Activated T-cell treated with anti-CD3 and anti-CD28 coated beads, Interleukin-2, amount 50 U/mL, for 24 hours (primary cell): Measurements from ENCODE around the gene OR5V1.
"Not testable (repeated sequence)": the region's sequence is repeated elsewhere in the genome, so short reads cannot be mapped to it uniquely, and the experiment has no call there.

Experiments
- DNase-seq: peaks from one replicate; pipeline ENCODE4 v3.0.0-alpha.2; 2020
- H3K27ac Mint-ChIP-seq: 2 replicates; pipeline ENCODE4 v1.8.0; 2020; ENCODE audit warnings: mild to moderate bottlenecking, mixed read lengths
- H3K27me3 Mint-ChIP-seq: 2 replicates; pipeline ENCODE4 v1.8.0; 2020; ENCODE audit warnings: mixed read lengths
- H3K36me3 Mint-ChIP-seq: 2 replicates; pipeline ENCODE4 v1.8.0; 2020; ENCODE audit warnings: low read depth, mixed read lengths
- H3K4me1 Mint-ChIP-seq: 2 replicates; pipeline ENCODE4 v1.8.0; 2020; ENCODE audit warnings: low read depth, mixed read lengths
- H3K4me3 Mint-ChIP-seq: 2 replicates; pipeline ENCODE4 v1.8.0; 2020; ENCODE audit warnings: mild to moderate bottlenecking, moderate library complexity, mixed read lengths
- H3K9me3 Mint-ChIP-seq: 2 replicates; pipeline ENCODE4 v1.8.0; 2020; ENCODE audit warnings: mixed read lengths

The OR5V1 gene

GRCh38 chr6:29368765-29369164 lies at the start of gene OR5V1:
TSS of gene OR5V1 (minus strand) at chr6:29368865. CDS start at chr6:29356195, 12,670 bp downstream.
- no peaks in the 10 kb centered on the region for H3K36me3 Mint-ChIP-seq
- H3K27me3 Mint-ChIP-seq, result peaks cover 37% of the 10 kb centered on the region
- H3K27ac Mint-ChIP-seq, result no peak within 1 kb of the TSS
- no peak for DNase-seq
- H3K4me1 Mint-ChIP-seq, result no peaks in the 10 kb centered on the region
- H3K4me3 Mint-ChIP-seq, result no peak within 1 kb of the TSS
- no peaks in the 10 kb centered on the region for H3K9me3 Mint-ChIP-seq

GRCh38 chr6:29414588-29414987 lies 45.9 kb upstream of the OR5V1 start, which contains the start of gene OR12D1:
TSS of gene OR12D1 (plus strand) at chr6:29414928.
- H3K4me1 Mint-ChIP-seq, result no peaks in the 10 kb centered on the region
- peaks cover 22% of the 10 kb centered on the region for H3K9me3 Mint-ChIP-seq
- no peak within 1 kb of the TSS for H3K27ac Mint-ChIP-seq
- no peak within 1 kb of the TSS for H3K4me3 Mint-ChIP-seq
- H3K27me3 Mint-ChIP-seq, result peaks cover 69% of the 10 kb centered on the region
- H3K36me3 Mint-ChIP-seq, result no peaks in the 10 kb centered on the region
- no peak for DNase-seq

- Mint-ChIP-seq H3K4me1 (no peaks in the 10 kb centered on the region), H3K9me3 (peaks cover 2% of the 10 kb centered on the region), H3K4me3 (no peak overlapping the region), H3K27ac (no peak overlapping the region), H3K36me3 (no peaks in the 10 kb centered on the region), H3K27me3 (peaks cover 70% of the 10 kb centered on the region)
- DNase-seq, result no peak
Observed at GRCh38 chr6:29403801-29404200, 35.1 kb upstream of the OR5V1 start.

GRCh38 chr6:29399525-29399924 lies 30.9 kb upstream of the OR5V1 start:
- Mint-ChIP-seq H3K4me1 (no peaks in the 10 kb centered on the region), H3K4me3 (no peak overlapping the region), H3K27ac (no peak overlapping the region), H3K36me3 (no peaks in the 10 kb centered on the region), H3K9me3 (no peaks in the 10 kb centered on the region), H3K27me3 (peaks cover 68% of the 10 kb centered on the region)
- no peak for DNase-seq

GRCh38 chr6:29395331-29395730 lies 26.7 kb upstream of the OR5V1 start, which contains the start of gene OR12D2:
TSS of gene OR12D2 (plus strand) at chr6:29395631. CDS start at chr6:29396700, 1,069 bp downstream.
- H3K27ac Mint-ChIP-seq, result no peak within 1 kb of the TSS
- peaks cover 66% of the 10 kb centered on the region for H3K27me3 Mint-ChIP-seq
- DNase-seq, result no peak
- no peaks in the 10 kb centered on the region for H3K9me3 Mint-ChIP-seq
- H3K4me1 Mint-ChIP-seq, result no peaks in the 10 kb centered on the region
- no peaks in the 10 kb centered on the region for H3K36me3 Mint-ChIP-seq
- no peak within 1 kb of the TSS for H3K4me3 Mint-ChIP-seq

GRCh38 chr6:29388533-29388932 lies 19.9 kb upstream of the OR5V1 start:
- no peaks in the 10 kb centered on the region for H3K36me3 Mint-ChIP-seq
- H3K4me1 Mint-ChIP-seq, result no peaks in the 10 kb centered on the region
- H3K9me3 Mint-ChIP-seq, result no peaks in the 10 kb centered on the region
- H3K27me3 Mint-ChIP-seq, result peaks cover 41% of the 10 kb centered on the region
- DNase-seq, result no peak
- H3K4me3 Mint-ChIP-seq, result no peak overlapping the region
- H3K27ac Mint-ChIP-seq, result no peak overlapping the region

GRCh38 chr6:29376003-29376402 lies 7.3 kb upstream of the OR5V1 start:
- no peaks in the 10 kb centered on the region for H3K9me3 Mint-ChIP-seq
- DNase-seq, result no peak
- H3K36me3 Mint-ChIP-seq, result no peaks in the 10 kb centered on the region
- H3K27ac Mint-ChIP-seq, result no peak overlapping the region
- no peaks in the 10 kb centered on the region for H3K4me1 Mint-ChIP-seq
- H3K27me3 Mint-ChIP-seq, result peaks cover 35% of the 10 kb centered on the region
- no peak overlapping the region for H3K4me3 Mint-ChIP-seq

GRCh38 chr6:29375191-29375590 lies 6.5 kb upstream of the OR5V1 start, which contains the start of gene OR12D3:
TSS of gene OR12D3 (minus strand) at chr6:29375291. CDS start at chr6:29375287, 4 bp downstream.
- no peaks in the 10 kb centered on the region for H3K4me1 Mint-ChIP-seq
- DNase-seq, result no peak
- no peaks in the 10 kb centered on the region for H3K9me3 Mint-ChIP-seq
- H3K27me3 Mint-ChIP-seq, result peaks cover 39% of the 10 kb centered on the region
- H3K27ac Mint-ChIP-seq, result no peak within 1 kb of the TSS
- H3K4me3 Mint-ChIP-seq, result no peak within 1 kb of the TSS
- no peaks in the 10 kb centered on the region for H3K36me3 Mint-ChIP-seq

- no peak overlapping the region for H3K4me3 Mint-ChIP-seq
- H3K27me3 Mint-ChIP-seq, result peaks cover 74% of the 10 kb centered on the region
- DNase-seq, result no peak
- no peaks in the 10 kb centered on the region for H3K4me1 Mint-ChIP-seq
- H3K36me3 Mint-ChIP-seq, result no peaks in the 10 kb centered on the region
- no peak overlapping the region for H3K27ac Mint-ChIP-seq
- H3K9me3 Mint-ChIP-seq, result no peaks in the 10 kb centered on the region
Observed at GRCh38 chr6:29355603-29356002, 13.1 kb downstream of the OR5V1 start.

- Mint-ChIP-seq H3K27ac (no peak overlapping the region), H3K36me3 (no peaks in the 10 kb centered on the region), H3K27me3 (peaks cover 70% of the 10 kb centered on the region), H3K4me1 (no peaks in the 10 kb centered on the region), H3K4me3 (no peak overlapping the region), H3K9me3 (no peaks in the 10 kb centered on the region)
- no peak for DNase-seq
Observed at GRCh38 chr6:29354980-29355379, 13.7 kb downstream of the OR5V1 start.

- DNase-seq, H3K4me3 Mint-ChIP-seq, H3K27ac Mint-ChIP-seq, H3K9me3 Mint-ChIP-seq, H3K36me3 Mint-ChIP-seq, H3K4me1 Mint-ChIP-seq: not testable (repeated sequence)
- peaks cover 52% of the 10 kb centered on the region for H3K27me3 Mint-ChIP-seq
Observed at GRCh38 chr6:29349348-29349747, 19.3 kb downstream of the OR5V1 start.

GRCh38 chr6:29345380-29345779 lies 23.3 kb downstream of the OR5V1 start:
- peaks cover 30% of the 10 kb centered on the region for H3K27me3 Mint-ChIP-seq
- no peaks in the 10 kb centered on the region for H3K36me3 Mint-ChIP-seq
- H3K4me1 Mint-ChIP-seq, result no peaks in the 10 kb centered on the region
- no peak overlapping the region for H3K4me3 Mint-ChIP-seq
- DNase-seq, result no peak
- no peak overlapping the region for H3K27ac Mint-ChIP-seq
- peaks cover 2% of the 10 kb centered on the region for H3K9me3 Mint-ChIP-seq

- DNase-seq, result no peak
- no peaks in the 10 kb centered on the region for H3K4me1 Mint-ChIP-seq
- H3K9me3 Mint-ChIP-seq, result peaks cover 2% of the 10 kb centered on the region
- no peak overlapping the region for H3K4me3 Mint-ChIP-seq
- H3K36me3 Mint-ChIP-seq, result no peaks in the 10 kb centered on the region
- peaks cover 63% of the 10 kb centered on the region for H3K27me3 Mint-ChIP-seq
- no peak overlapping the region for H3K27ac Mint-ChIP-seq
Observed at GRCh38 chr6:29336269-29336668, 32.4 kb downstream of the OR5V1 start.

- Mint-ChIP-seq H3K4me1 (no peaks in the 10 kb centered on the region), H3K27me3 (peaks cover 64% of the 10 kb centered on the region), H3K4me3 (no peak overlapping the region), H3K27ac (no peak overlapping the region), H3K9me3 (peaks cover 2% of the 10 kb centered on the region), H3K36me3 (no peaks in the 10 kb centered on the region)
- DNase-seq, result no peak
Observed at GRCh38 chr6:29332676-29333075, 36.0 kb downstream of the OR5V1 start.

- H3K4me1 Mint-ChIP-seq, result no peaks in the 10 kb centered on the region
- H3K27me3 Mint-ChIP-seq, result peaks cover 62% of the 10 kb centered on the region
- H3K36me3 Mint-ChIP-seq, result no peaks in the 10 kb centered on the region
- no peaks in the 10 kb centered on the region for H3K9me3 Mint-ChIP-seq
- no peak overlapping the region for H3K4me3 Mint-ChIP-seq
- no peak for DNase-seq
- H3K27ac Mint-ChIP-seq, result no peak overlapping the region
Observed at GRCh38 chr6:29325777-29326176, 42.9 kb downstream of the OR5V1 start.

- not testable (repeated sequence) for H3K9me3 Mint-ChIP-seq, H3K4me1 Mint-ChIP-seq, H3K27ac Mint-ChIP-seq, DNase-seq, H3K4me3 Mint-ChIP-seq, H3K36me3 Mint-ChIP-seq
- H3K27me3 Mint-ChIP-seq, result peaks cover 50% of the 10 kb centered on the region
Observed at GRCh38 chr6:29323332-29323731, 45.3 kb downstream of the OR5V1 start.
